GM10266 (cell line): ENCODE results near the gene NINJ1.

ENCODE experiments used
- DNase-seq: peaks from one replicate; pipeline ENCODE4 v3.0.0; 2012; ENCODE audit errors: extremely low spot score
- CTCF ChIP-seq: IDR thresholded peaks from 2 replicates; pipeline ENCODE4 v1.5.1; 2012; ENCODE audit warnings: mild to moderate bottlenecking, low read depth; ENCODE audit not compliant: control insufficient read depth, insufficient read depth; ENCODE audit errors: missing control alignments

NINJ1 gene

DNA sequence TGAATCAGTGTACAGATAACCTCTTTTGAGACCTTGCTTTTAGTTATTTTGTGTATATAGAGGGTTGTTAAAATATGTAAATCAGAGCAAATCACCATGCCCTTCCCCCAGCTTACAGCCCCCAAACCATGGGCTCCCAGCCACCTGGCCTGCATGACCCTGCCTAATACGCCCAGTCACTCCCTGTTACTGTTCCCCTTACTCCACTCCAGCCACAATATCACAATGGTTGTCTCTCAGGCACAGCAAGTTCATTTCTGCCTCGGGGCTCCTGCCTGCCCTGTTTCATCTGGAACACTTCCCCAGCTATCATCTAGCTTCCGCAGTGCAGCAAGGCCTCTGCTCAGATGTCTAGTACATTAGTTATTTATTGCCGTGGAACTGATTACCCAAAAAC lies 43.0 kb downstream of the NINJ1 start:
- TF ChIP-seq CTCF, result no peak

GRCh38 chr9:93090091-93090655 lies 43.9 kb downstream of the NINJ1 start:
- DNase-seq, result no peak
- no peak for TF ChIP-seq CTCF

More for the DNA sequence above, 43.0 kb downstream of the NINJ1 start:
- no peak for DNase-seq

DNA sequence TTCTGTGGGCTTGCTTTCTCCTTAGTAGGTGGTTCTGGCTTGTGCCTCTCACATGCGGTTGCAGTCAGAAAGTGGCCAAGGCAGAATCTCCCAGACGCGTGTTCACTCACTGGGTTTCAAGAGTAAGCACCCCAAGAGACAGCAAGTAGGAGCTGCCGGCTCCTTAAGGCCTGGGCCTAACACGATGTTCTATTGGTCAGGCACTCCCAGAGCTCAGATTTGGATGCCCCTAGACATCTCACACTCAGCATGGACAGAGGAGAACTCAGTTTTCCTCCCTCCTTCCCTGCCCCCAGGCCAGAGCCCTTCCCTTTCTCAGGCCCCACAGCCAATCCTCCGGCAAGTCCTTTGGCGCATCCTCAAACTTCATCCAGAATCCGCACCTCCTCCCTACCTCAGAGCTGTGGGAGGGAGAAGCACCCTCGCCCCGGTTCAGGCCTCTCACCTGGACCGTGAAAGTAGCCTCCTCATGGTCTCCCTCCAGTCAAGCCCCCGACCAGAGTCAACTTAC lies 44.5 kb downstream of the NINJ1 start:
- DNase-seq, result no peak
- TF ChIP-seq CTCF, result no peak

GRCh38 chr9:93089024-93089423 lies 45.0 kb downstream of the NINJ1 start:
- no peak for TF ChIP-seq CTCF
- no peak for DNase-seq

GRCh38 chr9:93088656-93089015 lies 45.4 kb downstream of the NINJ1 start:
- DNase-seq, result no peak
- TF ChIP-seq CTCF, result no peak

DNA sequence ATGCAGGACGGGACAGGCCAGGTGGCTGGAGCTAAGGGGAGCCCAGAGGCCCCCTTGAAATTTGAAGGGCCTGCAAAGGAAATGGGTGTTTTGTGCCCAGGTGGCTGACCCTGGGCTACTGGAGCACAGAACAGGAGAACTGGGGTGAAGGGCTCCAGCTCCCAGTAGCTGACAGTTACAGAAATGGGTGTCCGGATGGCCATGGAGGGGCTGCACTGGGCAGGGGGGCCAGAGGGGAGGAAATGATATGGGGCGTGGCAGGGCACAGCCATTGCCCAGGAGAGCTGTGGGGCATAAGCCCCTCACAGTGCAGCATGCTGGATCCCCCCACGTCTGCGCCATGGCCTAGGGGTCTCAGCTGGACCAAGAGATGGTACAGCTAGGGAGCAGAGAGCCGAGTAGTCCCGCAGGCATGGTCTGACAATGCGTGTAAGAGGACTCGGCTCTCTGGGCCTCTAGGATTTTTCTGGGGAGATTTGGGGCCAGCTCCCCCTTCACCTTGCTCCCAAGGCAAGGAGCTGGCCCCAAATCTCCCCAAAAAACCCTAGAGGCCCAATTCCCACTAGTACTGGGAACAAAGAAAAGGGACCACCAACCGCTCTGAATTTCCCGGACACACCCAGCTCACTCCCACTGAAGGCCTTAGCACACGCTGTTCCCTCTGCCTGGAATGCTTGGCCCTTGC lies 45.9 kb downstream of the NINJ1 start:
- DNase-seq, result no peak
- TF ChIP-seq CTCF, result no peak
